ENCODE results near the gene PPARD. TPM values are rescaled to one million over a fixed set of nuclear protein-coding genes. Genes with fewer than 3 reads are reported as not detected.

PPARD gene
- total and polyA plus RNA-seq, 2 of the 13 experiments (the other 11 are each of a cell fraction or from before 2014, with no cell fraction given): 6.1 to 13.3 TPM

DNA sequence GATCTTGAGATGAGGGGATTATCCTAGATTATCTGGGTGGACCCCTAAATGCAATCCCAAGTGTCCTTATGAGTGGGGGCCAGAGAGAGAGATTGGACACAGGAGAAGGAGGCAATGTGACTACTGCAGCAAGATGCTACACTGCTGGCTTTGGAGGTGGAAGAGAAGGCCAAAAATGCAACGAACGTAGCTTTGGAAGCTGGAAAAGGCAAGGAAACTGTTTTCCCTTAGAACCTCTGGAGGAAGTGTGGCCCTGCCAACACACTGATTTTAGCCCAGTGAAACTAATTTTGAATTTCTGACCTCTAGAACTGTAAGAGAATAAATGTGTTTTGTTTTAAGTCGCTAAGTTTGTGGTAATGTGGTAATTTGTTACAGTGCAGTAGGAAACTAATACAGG lies 15.7 kb downstream of the PPARD start:
- H3K9ac ChIP-seq (ENCODE audit: insufficient read depth, low read depth, low read length): no peak overlapping the region
- H3K36me3 ChIP-seq (replicated peaks in 1 of 2; ENCODE audit: control insufficient read depth in 1 of 2, insufficient read depth in 2 of 2, low read length in 2 of 2): peaks cover 14 to 22% of the 10 kb centered on the region in 2 experiments; a peak in 4 of 5 replicates
- TF ChIP-seq PAX8 (CRISPR knock-in tag; IDR thresholded peaks at IDR 0.05; ENCODE audit: borderline replicate concordance): no peak
- TF ChIP-seq KLF16 (CRISPR knock-in tag; IDR thresholded peaks at IDR 0.05): no peak
- no peak for TF ChIP-seq JARID2 (CRISPR knock-in tag; IDR thresholded peaks at IDR 0.05; ENCODE audit: insufficient replicate concordance)
- TF ChIP-seq, protein P1, sequence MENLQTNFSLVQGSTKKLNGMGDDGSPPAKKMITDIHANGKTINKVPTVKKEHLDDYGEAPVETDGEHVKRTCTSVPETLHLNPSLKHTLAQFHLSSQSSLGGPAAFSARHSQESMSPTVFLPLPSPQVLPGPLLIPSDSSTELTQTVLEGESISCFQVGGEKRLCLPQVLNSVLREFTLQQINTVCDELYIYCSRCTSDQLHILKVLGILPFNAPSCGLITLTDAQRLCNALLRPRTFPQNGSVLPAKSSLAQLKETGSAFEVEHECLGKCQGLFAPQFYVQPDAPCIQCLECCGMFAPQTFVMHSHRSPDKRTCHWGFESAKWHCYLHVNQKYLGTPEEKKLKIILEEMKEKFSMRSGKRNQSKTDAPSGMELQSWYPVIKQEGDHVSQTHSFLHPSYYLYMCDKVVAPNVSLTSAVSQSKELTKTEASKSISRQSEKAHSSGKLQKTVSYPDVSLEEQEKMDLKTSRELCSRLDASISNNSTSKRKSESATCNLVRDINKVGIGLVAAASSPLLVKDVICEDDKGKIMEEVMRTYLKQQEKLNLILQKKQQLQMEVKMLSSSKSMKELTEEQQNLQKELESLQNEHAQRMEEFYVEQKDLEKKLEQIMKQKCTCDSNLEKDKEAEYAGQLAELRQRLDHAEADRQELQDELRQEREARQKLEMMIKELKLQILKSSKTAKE (CRISPR knock-in tag; IDR thresholded peaks at IDR 0.05; ENCODE audit: borderline replicate concordance): no peak
- TF ChIP-seq MYC (CRISPR knock-in tag; IDR thresholded peaks at IDR 0.05; ENCODE audit: borderline replicate concordance): no peak
- no peak for TF ChIP-seq SMYD3 (CRISPR knock-in tag; IDR thresholded peaks at IDR 0.05)
- TF ChIP-seq, protein P2, sequence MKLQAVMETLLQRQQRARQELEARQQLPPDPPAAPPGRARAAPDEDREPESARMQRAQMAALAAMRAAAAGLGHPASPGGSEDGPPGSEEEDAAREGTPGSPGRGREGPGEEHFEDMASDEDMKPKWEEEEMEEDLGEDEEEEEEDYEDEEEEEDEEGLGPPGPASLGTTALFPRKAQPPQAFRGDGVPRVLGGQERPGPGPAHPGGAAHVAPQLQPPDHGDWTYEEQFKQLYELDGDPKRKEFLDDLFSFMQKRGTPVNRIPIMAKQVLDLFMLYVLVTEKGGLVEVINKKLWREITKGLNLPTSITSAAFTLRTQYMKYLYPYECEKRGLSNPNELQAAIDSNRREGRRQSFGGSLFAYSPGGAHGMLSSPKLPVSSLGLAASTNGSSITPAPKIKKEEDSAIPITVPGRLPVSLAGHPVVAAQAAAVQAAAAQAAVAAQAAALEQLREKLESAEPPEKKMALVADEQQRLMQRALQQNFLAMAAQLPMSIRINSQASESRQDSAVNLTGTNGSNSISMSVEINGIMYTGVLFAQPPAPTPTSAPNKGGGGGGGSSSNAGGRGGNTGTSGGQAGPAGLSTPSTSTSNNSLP (IDR thresholded peaks at IDR 0.05; ENCODE audit: low read depth, low read length): no peak
- TF ChIP-seq HNF4A (CRISPR knock-in tag; IDR thresholded peaks at IDR 0.05): no peak
- TF ChIP-seq RXRB (CRISPR knock-in tag; IDR thresholded peaks at IDR 0.05; ENCODE audit: borderline replicate concordance): no peak
- no peak for TF ChIP-seq FOXA3 (CRISPR knock-in tag; IDR thresholded peaks at IDR 0.05)
- no peak for TF ChIP-seq ADNP (CRISPR knock-in tag; IDR thresholded peaks at IDR 0.05)
- TF ChIP-seq TFAP4 (IDR thresholded peaks at IDR 0.05; ENCODE audit: borderline replicate concordance, low read depth): no peak
- no peak for TF ChIP-seq PHF20 (CRISPR knock-in tag; IDR thresholded peaks at IDR 0.05)
- TF ChIP-seq, protein P3, sequence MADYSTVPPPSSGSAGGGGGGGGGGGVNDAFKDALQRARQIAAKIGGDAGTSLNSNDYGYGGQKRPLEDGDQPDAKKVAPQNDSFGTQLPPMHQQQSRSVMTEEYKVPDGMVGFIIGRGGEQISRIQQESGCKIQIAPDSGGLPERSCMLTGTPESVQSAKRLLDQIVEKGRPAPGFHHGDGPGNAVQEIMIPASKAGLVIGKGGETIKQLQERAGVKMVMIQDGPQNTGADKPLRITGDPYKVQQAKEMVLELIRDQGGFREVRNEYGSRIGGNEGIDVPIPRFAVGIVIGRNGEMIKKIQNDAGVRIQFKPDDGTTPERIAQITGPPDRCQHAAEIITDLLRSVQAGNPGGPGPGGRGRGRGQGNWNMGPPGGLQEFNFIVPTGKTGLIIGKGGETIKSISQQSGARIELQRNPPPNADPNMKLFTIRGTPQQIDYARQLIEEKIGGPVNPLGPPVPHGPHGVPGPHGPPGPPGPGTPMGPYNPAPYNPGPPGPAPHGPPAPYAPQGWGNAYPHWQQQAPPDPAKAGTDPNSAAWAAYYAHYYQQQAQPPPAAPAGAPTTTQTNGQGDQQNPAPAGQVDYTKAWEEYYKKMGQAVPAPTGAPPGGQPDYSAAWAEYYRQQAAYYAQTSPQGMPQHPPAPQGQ (CRISPR knock-in tag; IDR thresholded peaks at IDR 0.05; ENCODE audit: borderline replicate concordance): no peak
- H3K27ac ChIP-seq (ENCODE audit: extremely low read length, insufficient read depth, low read length): no peak overlapping the region
- peaks cover 34% of the 10 kb centered on the region for H3K4me1 ChIP-seq (ENCODE audit: insufficient read depth, low read length)
- no peak overlapping the region for H2AFZ ChIP-seq (ENCODE audit: low read length)
- POLR2A ChIA-PET: no interaction called here
- no peak overlapping the region for H3K4me2 ChIP-seq (ENCODE audit: low read depth, low read length)
- BruUV-seq (replicated peaks): no TSS peak
- in situ Hi-C loops (cut with HindIII; ENCODE audit: extremely low pct_ligation_motif_present, low pct_unique_long_range_greater_than_20kb) (no loop called here), intact Hi-C loops (cut with micrococcal nuclease; ENCODE audit: unreplicated experiment) (no loop called here)
- H3K79me2 ChIP-seq (ENCODE audit: insufficient read depth, low read length): peaks cover 4% of the 10 kb centered on the region
- no peaks in the 10 kb centered on the region for H3K27me3 ChIP-seq (ENCODE audit: control insufficient read depth in 1 of 2, insufficient read depth in 2 of 2, low read length in 2 of 2)
- peak; percentile 21 for FAIRE-seq
- H4K20me1 ChIP-seq (ENCODE audit: insufficient read depth, low read length): no peaks in the 10 kb centered on the region
- ATAC-seq: no peak
- no peak overlapping the region for H3K4me3 ChIP-seq (replicated peaks in 1 of 3; ENCODE audit: insufficient read depth in 1 of 3, low read depth in 2 of 3, low read length in 3 of 3)
- CTCF ChIA-PET (ENCODE audit: low intra/inter-chr PET ratio, low total read pairs): no interaction called here
- no peak for DNase-seq (ENCODE audit: low spot score)
- H3K9me3 ChIP-seq (ENCODE audit: low read length): no peaks in the 10 kb centered on the region
- WGBS (ENCODE audit: low lambda C conversion rate): 91% methylated on average over 3 of the region's 3 CpGs

Data from HepG2 (cell line).